ENCODE results near the gene IFIT1B.

Gene IFIT1B

GRCh38 chr10:89355394-89355931 lies 22.4 kb upstream of the IFIT1B start:
- TF ChIP-seq CTCF (IDR thresholded peaks at IDR 0.05; ENCODE audit: low read depth, low read length) (no peak), EZH2phosphoT487 (IDR thresholded peaks at IDR 0.05; ENCODE audit: low read depth) (no peak)
- Histone ChIP-seq H4K20me1 (ENCODE audit: insufficient read depth, low read length) (no peaks in the 10 kb centered on the region), H3K9ac (ENCODE audit: low read length) (no peak overlapping the region), H3K27ac (ENCODE audit: low read length) (no peak overlapping the region), H3K79me2 (ENCODE audit: low read length) (no peaks in the 10 kb centered on the region), H3K27me3 (ENCODE audit: low read depth, low read length) (no peaks in the 10 kb centered on the region), H3K4me2 (ENCODE audit: low read length) (no peak overlapping the region), H3K36me3 (replicated peaks; ENCODE audit: low read depth, low read length) (no peaks in the 10 kb centered on the region), H3K4me1 (ENCODE audit: low read length) (peaks cover 20% of the 10 kb centered on the region), H2AFZ (ENCODE audit: low read depth, low read length) (no peak overlapping the region), H3K9me3 (ENCODE audit: insufficient read depth, low read length) (no peaks in the 10 kb centered on the region), H3K4me3 (ENCODE audit: low read length) (no peak overlapping the region)

GRCh38 chr10:89357096-89357495 lies 20.8 kb upstream of the IFIT1B start:
- TF ChIP-seq EZH2phosphoT487 (IDR thresholded peaks at IDR 0.05; ENCODE audit: low read depth) (no peak), CTCF (IDR thresholded peaks at IDR 0.05; ENCODE audit: low read depth, low read length) (no peak)
- Histone ChIP-seq H3K9me3 (ENCODE audit: insufficient read depth, low read length) (no peaks in the 10 kb centered on the region), H3K27ac (ENCODE audit: low read length) (no peak overlapping the region), H3K4me2 (ENCODE audit: low read length) (no peak overlapping the region), H3K27me3 (ENCODE audit: low read depth, low read length) (no peaks in the 10 kb centered on the region), H3K79me2 (ENCODE audit: low read length) (no peaks in the 10 kb centered on the region), H3K36me3 (replicated peaks; ENCODE audit: low read depth, low read length) (no peaks in the 10 kb centered on the region), H2AFZ (ENCODE audit: low read depth, low read length) (no peak overlapping the region), H3K4me3 (ENCODE audit: low read length) (no peak overlapping the region), H3K4me1 (ENCODE audit: low read length) (peaks cover 3% of the 10 kb centered on the region), H3K9ac (ENCODE audit: low read length) (no peak overlapping the region), H4K20me1 (ENCODE audit: insufficient read depth, low read length) (no peaks in the 10 kb centered on the region)

GRCh38 chr10:89357975-89358374 lies 19.9 kb upstream of the IFIT1B start:
- Histone ChIP-seq H3K9ac (ENCODE audit: low read length) (no peak overlapping the region), H3K4me1 (ENCODE audit: low read length) (no peaks in the 10 kb centered on the region), H4K20me1 (ENCODE audit: insufficient read depth, low read length) (no peaks in the 10 kb centered on the region), H3K9me3 (ENCODE audit: insufficient read depth, low read length) (no peaks in the 10 kb centered on the region), H3K27ac (ENCODE audit: low read length) (no peak overlapping the region), H3K79me2 (ENCODE audit: low read length) (no peaks in the 10 kb centered on the region), H3K4me2 (ENCODE audit: low read length) (no peak overlapping the region), H3K4me3 (ENCODE audit: low read length) (no peak overlapping the region), H2AFZ (ENCODE audit: low read depth, low read length) (no peak overlapping the region), H3K27me3 (ENCODE audit: low read depth, low read length) (no peaks in the 10 kb centered on the region), H3K36me3 (replicated peaks; ENCODE audit: low read depth, low read length) (no peaks in the 10 kb centered on the region)
- TF ChIP-seq CTCF (IDR thresholded peaks at IDR 0.05; ENCODE audit: low read depth, low read length), result no peak
- TF ChIP-seq EZH2phosphoT487 (IDR thresholded peaks at IDR 0.05; ENCODE audit: low read depth), result no peak

- no peak overlapping the region for H3K27ac ChIP-seq (ENCODE audit: low read length)
- no peak overlapping the region for H3K4me2 ChIP-seq (ENCODE audit: low read length)
- H4K20me1 ChIP-seq (ENCODE audit: insufficient read depth, low read length), result no peaks in the 10 kb centered on the region
- H3K36me3 ChIP-seq (replicated peaks; ENCODE audit: low read depth, low read length), result no peaks in the 10 kb centered on the region
- no peak overlapping the region for H2AFZ ChIP-seq (ENCODE audit: low read depth, low read length)
- TF ChIP-seq EZH2phosphoT487 (IDR thresholded peaks at IDR 0.05; ENCODE audit: low read depth), result no peak
- no peak for TF ChIP-seq CTCF (IDR thresholded peaks at IDR 0.05; ENCODE audit: low read depth, low read length)
- no peaks in the 10 kb centered on the region for H3K27me3 ChIP-seq (ENCODE audit: low read depth, low read length)
- no peaks in the 10 kb centered on the region for H3K9me3 ChIP-seq (ENCODE audit: insufficient read depth, low read length)
- no peaks in the 10 kb centered on the region for H3K79me2 ChIP-seq (ENCODE audit: low read length)
- no peak overlapping the region for H3K4me3 ChIP-seq (ENCODE audit: low read length)
- no peak overlapping the region for H3K9ac ChIP-seq (ENCODE audit: low read length)
- H3K4me1 ChIP-seq (ENCODE audit: low read length), result peaks cover 15% of the 10 kb centered on the region
These were observed 17.7 kb upstream of the IFIT1B start for GRCh38 chr10:89360157-89360556.
